ENCODE results near the gene DUSP5. TPM values are rescaled to one million over a fixed set of nuclear protein-coding genes. Genes with fewer than 3 reads are reported as not detected.
A peak's percentile ranks its signal among the peaks of the same experiment; 100 is the strongest.

DUSP5 gene, protein sequence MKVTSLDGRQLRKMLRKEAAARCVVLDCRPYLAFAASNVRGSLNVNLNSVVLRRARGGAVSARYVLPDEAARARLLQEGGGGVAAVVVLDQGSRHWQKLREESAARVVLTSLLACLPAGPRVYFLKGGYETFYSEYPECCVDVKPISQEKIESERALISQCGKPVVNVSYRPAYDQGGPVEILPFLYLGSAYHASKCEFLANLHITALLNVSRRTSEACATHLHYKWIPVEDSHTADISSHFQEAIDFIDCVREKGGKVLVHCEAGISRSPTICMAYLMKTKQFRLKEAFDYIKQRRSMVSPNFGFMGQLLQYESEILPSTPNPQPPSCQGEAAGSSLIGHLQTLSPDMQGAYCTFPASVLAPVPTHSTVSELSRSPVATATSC
- polyA plus RNA-seq (2013, experiment 1 of 4): 5.6 TPM
- 4.2 TPM for polyA plus RNA-seq (2013, experiment 2 of 4)
- 3.8 TPM for polyA plus RNA-seq (2013, experiment 3 of 4)
- 3.0 TPM for polyA plus RNA-seq (2013, experiment 4 of 4)

GRCh38 chr10:110497438-110498086 lies at the start of gene DUSP5:
TSS of gene DUSP5 (plus strand) at chr10:110497907. CDS start at chr10:110498122, 215 bp downstream.
- WGBS, 2 experiments: 0% methylated on average over 98 of the region's 98 CpGs
- no peak within 1 kb of the TSS for H3K27ac ChIP-seq (ENCODE audit: insufficient read depth, low read depth, low read length, poor library complexity, severe bottlenecking)
- H3K27me3 ChIP-seq (ENCODE audit: control insufficient read depth, insufficient read depth, low read length, poor library complexity, severe bottlenecking): peaks cover 55% of the 10 kb centered on the region
- H3K4me1 ChIP-seq (ENCODE audit: control insufficient read depth, insufficient read depth, low read length): peaks cover 33% of the 10 kb centered on the region
- H3K4me3 ChIP-seq (ENCODE audit: insufficient read depth, low read depth, low read length): peak within 1 kb of the TSS; percentile 68
- no peaks in the 10 kb centered on the region for H3K36me3 ChIP-seq (ENCODE audit: control insufficient read depth, insufficient read depth, low read length)
- no peaks in the 10 kb centered on the region for H3K9me3 ChIP-seq (ENCODE audit: control insufficient read depth, low read length)

- Histone ChIP-seq H3K4me1 (ENCODE audit: control insufficient read depth, insufficient read depth, low read length) (peaks cover 1% of the 10 kb centered on the region), H3K4me3 (ENCODE audit: insufficient read depth, low read depth, low read length) (no peak overlapping the region), H3K27me3 (ENCODE audit: control insufficient read depth, insufficient read depth, low read length, poor library complexity, severe bottlenecking) (no peaks in the 10 kb centered on the region), H3K27ac (ENCODE audit: insufficient read depth, low read depth, low read length, poor library complexity, severe bottlenecking) (no peak overlapping the region), H3K9me3 (ENCODE audit: control insufficient read depth, low read length) (no peaks in the 10 kb centered on the region), H3K36me3 (ENCODE audit: control insufficient read depth, insufficient read depth, low read length) (no peaks in the 10 kb centered on the region)
- WGBS, 2 experiments: 92 to 97% methylated on average over 3 of the region's 3 CpGs
Observed at GRCh38 chr10:110448682-110449418, 48.9 kb upstream of the DUSP5 start.

GRCh38 chr10:110455446-110455845 lies 42.3 kb upstream of the DUSP5 start:
- no peak overlapping the region for H3K4me3 ChIP-seq (ENCODE audit: insufficient read depth, low read depth, low read length)
- 57 to 61% methylated on average over 3 of the region's 3 CpGs for WGBS, 2 experiments

DNA sequence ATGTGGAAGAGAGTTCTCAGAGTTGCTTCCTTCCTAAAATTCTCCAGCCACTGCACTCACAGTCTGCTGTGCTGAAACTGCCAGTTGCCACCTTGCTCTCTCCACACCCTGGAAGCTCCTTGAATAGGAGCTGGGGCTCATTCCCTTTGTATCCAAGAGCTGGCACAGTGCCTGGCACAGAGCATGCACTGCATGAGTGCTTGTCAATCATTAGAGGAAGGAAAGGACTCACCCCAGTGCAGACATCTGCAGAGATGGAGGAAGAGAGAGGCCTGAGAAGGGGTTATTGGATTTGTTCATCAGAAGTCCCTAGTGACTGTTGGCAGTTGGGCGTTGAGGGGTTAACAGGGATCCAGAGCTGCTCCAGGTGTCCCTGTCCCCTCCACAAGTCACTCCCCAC lies 41.7 kb upstream of the DUSP5 start:
- H3K9me3 ChIP-seq (ENCODE audit: control insufficient read depth, low read length): no peaks in the 10 kb centered on the region
- no peaks in the 10 kb centered on the region for H3K27me3 ChIP-seq (ENCODE audit: control insufficient read depth, insufficient read depth, low read length, poor library complexity, severe bottlenecking)
- H3K4me1 ChIP-seq (ENCODE audit: control insufficient read depth, insufficient read depth, low read length): peaks cover 7% of the 10 kb centered on the region
- WGBS, 2 experiments: 92% methylated on average over 1 of the region's 1 CpG; no CpG with 5 or more reads in 1 of the 2 experiments
- H3K27ac ChIP-seq (ENCODE audit: insufficient read depth, low read depth, low read length, poor library complexity, severe bottlenecking): no peak overlapping the region
- no peak overlapping the region for H3K4me3 ChIP-seq (ENCODE audit: insufficient read depth, low read depth, low read length)
- H3K36me3 ChIP-seq (ENCODE audit: control insufficient read depth, insufficient read depth, low read length): no peaks in the 10 kb centered on the region

More at GRCh38 chr10:110455446-110455845, 42.3 kb upstream of the DUSP5 start:
- Histone ChIP-seq H3K4me1 (ENCODE audit: control insufficient read depth, insufficient read depth, low read length) (peaks cover 5% of the 10 kb centered on the region), H3K27me3 (ENCODE audit: control insufficient read depth, insufficient read depth, low read length, poor library complexity, severe bottlenecking) (no peaks in the 10 kb centered on the region), H3K36me3 (ENCODE audit: control insufficient read depth, insufficient read depth, low read length) (no peaks in the 10 kb centered on the region), H3K9me3 (ENCODE audit: control insufficient read depth, low read length) (no peaks in the 10 kb centered on the region), H3K27ac (ENCODE audit: insufficient read depth, low read depth, low read length, poor library complexity, severe bottlenecking) (no peak overlapping the region)

- Histone ChIP-seq H3K9me3 (ENCODE audit: control insufficient read depth, low read length) (no peaks in the 10 kb centered on the region), H3K4me3 (ENCODE audit: insufficient read depth, low read depth, low read length) (no peak overlapping the region), H3K36me3 (ENCODE audit: control insufficient read depth, insufficient read depth, low read length) (no peaks in the 10 kb centered on the region), H3K4me1 (ENCODE audit: control insufficient read depth, insufficient read depth, low read length) (peaks cover 7% of the 10 kb centered on the region), H3K27me3 (ENCODE audit: control insufficient read depth, insufficient read depth, low read length, poor library complexity, severe bottlenecking) (no peaks in the 10 kb centered on the region), H3K27ac (ENCODE audit: insufficient read depth, low read depth, low read length, poor library complexity, severe bottlenecking) (no peak overlapping the region)
- 78 to 91% methylated on average over 3 of the region's 3 CpGs for WGBS, 2 experiments
Observed at GRCh38 chr10:110456523-110457091, 41.1 kb upstream of the DUSP5 start.

GRCh38 chr10:110457851-110458250 lies 39.9 kb upstream of the DUSP5 start:
- Histone ChIP-seq H3K9me3 (ENCODE audit: control insufficient read depth, low read length) (no peaks in the 10 kb centered on the region), H3K4me1 (ENCODE audit: control insufficient read depth, insufficient read depth, low read length) (peaks cover 12% of the 10 kb centered on the region), H3K36me3 (ENCODE audit: control insufficient read depth, insufficient read depth, low read length) (no peaks in the 10 kb centered on the region), H3K27ac (ENCODE audit: insufficient read depth, low read depth, low read length, poor library complexity, severe bottlenecking) (no peak overlapping the region), H3K27me3 (ENCODE audit: control insufficient read depth, insufficient read depth, low read length, poor library complexity, severe bottlenecking) (no peaks in the 10 kb centered on the region), H3K4me3 (ENCODE audit: insufficient read depth, low read depth, low read length) (no peak overlapping the region)
- WGBS, 2 experiments: 88 to 89% methylated on average over 9 of the region's 9 CpGs

DNA sequence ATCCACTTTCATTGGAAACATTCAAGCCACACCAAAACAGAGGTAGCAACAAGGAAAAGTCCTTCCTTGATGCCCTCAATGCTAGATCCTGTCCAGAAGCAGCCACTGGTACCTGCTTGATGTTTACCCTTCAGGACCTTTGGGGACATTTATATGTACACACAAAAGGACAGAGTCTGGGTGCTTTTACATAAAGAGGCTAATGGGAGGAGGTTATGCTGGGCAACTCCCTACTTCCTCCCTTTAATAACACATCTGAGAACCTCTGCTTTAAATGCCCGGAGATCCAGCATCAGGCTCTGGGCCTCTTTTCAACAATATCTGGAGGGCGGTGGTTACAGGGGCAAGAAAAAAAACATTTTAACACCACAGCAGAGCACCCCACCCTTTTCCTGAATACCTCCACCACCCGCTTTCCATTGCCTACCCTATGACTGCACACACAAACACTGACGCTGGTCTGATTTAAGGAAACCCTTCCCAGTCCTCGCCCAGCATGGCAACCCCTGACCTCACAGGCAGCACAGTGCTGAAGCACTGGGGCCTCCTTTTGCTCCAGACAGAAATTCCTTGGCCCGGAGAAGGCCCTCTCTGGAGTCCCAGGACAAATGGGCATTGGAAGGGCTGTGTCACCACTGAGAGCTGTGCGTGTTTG lies 39.3 kb upstream of the DUSP5 start:
- 92 to 93% methylated on average over 7 of the region's 7 CpGs for WGBS, 2 experiments
- H3K4me3 ChIP-seq (ENCODE audit: insufficient read depth, low read depth, low read length): no peak overlapping the region
- H3K9me3 ChIP-seq (ENCODE audit: control insufficient read depth, low read length): no peaks in the 10 kb centered on the region
- H3K27ac ChIP-seq (ENCODE audit: insufficient read depth, low read depth, low read length, poor library complexity, severe bottlenecking): no peak overlapping the region
- H3K36me3 ChIP-seq (ENCODE audit: control insufficient read depth, insufficient read depth, low read length): no peaks in the 10 kb centered on the region
- H3K4me1 ChIP-seq (ENCODE audit: control insufficient read depth, insufficient read depth, low read length): peaks cover 12% of the 10 kb centered on the region
- no peaks in the 10 kb centered on the region for H3K27me3 ChIP-seq (ENCODE audit: control insufficient read depth, insufficient read depth, low read length, poor library complexity, severe bottlenecking)

DNA sequence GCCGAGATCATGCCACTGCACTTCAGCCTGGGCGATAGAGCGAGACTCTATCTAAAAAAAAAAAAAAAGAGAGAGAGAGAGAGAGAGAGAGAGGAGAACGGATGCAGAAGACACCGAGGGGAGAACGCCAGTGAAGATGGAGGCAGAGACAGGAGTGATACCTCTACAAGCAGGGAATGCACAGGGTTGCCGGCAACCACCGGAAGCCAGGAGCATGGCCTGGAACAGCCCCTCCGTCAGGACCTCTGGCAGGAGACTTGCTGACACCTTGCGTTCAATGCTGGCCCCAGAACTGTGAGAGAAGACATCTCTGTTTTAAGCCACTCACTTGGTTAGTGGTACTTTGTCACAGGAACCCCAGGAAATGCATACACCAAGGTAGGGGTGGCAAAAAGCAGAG lies 38.1 kb upstream of the DUSP5 start:
- H3K36me3 ChIP-seq (ENCODE audit: control insufficient read depth, insufficient read depth, low read length): no peaks in the 10 kb centered on the region
- H3K27me3 ChIP-seq (ENCODE audit: control insufficient read depth, insufficient read depth, low read length, poor library complexity, severe bottlenecking): no peaks in the 10 kb centered on the region
- H3K4me3 ChIP-seq (ENCODE audit: insufficient read depth, low read depth, low read length): no peak overlapping the region
- no peaks in the 10 kb centered on the region for H3K9me3 ChIP-seq (ENCODE audit: control insufficient read depth, low read length)
- WGBS, 2 experiments: 94 to 96% methylated on average over 10 of the region's 10 CpGs
- no peak overlapping the region for H3K27ac ChIP-seq (ENCODE audit: insufficient read depth, low read depth, low read length, poor library complexity, severe bottlenecking)
- peaks cover 12% of the 10 kb centered on the region for H3K4me1 ChIP-seq (ENCODE audit: control insufficient read depth, insufficient read depth, low read length)

- H3K4me3 ChIP-seq (ENCODE audit: insufficient read depth, low read depth, low read length): no peak overlapping the region
- no peaks in the 10 kb centered on the region for H3K27me3 ChIP-seq (ENCODE audit: control insufficient read depth, insufficient read depth, low read length, poor library complexity, severe bottlenecking)
- no peaks in the 10 kb centered on the region for H3K36me3 ChIP-seq (ENCODE audit: control insufficient read depth, insufficient read depth, low read length)
- H3K27ac ChIP-seq (ENCODE audit: insufficient read depth, low read depth, low read length, poor library complexity, severe bottlenecking): no peak overlapping the region
- WGBS, 2 experiments: 83% methylated on average over 16 of the region's 16 CpGs
- no peaks in the 10 kb centered on the region for H3K9me3 ChIP-seq (ENCODE audit: control insufficient read depth, low read length)
- H3K4me1 ChIP-seq (ENCODE audit: control insufficient read depth, insufficient read depth, low read length): peaks cover 12% of the 10 kb centered on the region
Observed at GRCh38 chr10:110460111-110460809, 37.4 kb upstream of the DUSP5 start.
